HG03439 (cell line): ENCODE measurements around the gene GLOD4.
A peak's percentile ranks its signal among the peaks of the same experiment; 100 is the strongest.
"Not testable (repeated sequence)": the region's sequence is repeated elsewhere in the genome, so short reads cannot be mapped to it uniquely, and the experiment has no call there.

Experiments used
- ATAC-seq: cut with Tn5 transposase; IDR thresholded peaks from one replicate; pipeline ENCODE4 v1.9.1; 2021; ENCODE audit warnings: mild to moderate bottlenecking, moderate library complexity; ENCODE audit not compliant: unreplicated experiment

The GLOD4 gene

GRCh38 chr17:781805-782731, at the start of gene GLOD4, which contains the start of gene MRM3:
Gene GLOD4, minus strand, starts transcription at chr17:782280. Its CDS starts 25 bp downstream, at chr17:782255.
Gene MRM3, plus strand, starts transcription at chr17:782353. Its CDS starts 26 bp downstream, at chr17:782379.
- ATAC-seq, result peak; percentile 82

- no peak for ATAC-seq
Observed at GRCh38 chr17:830950-831349, 48.9 kb upstream of the GLOD4 start.

GRCh38 chr17:830381-830780, 48.3 kb upstream of the GLOD4 start:
- ATAC-seq, result no peak

GRCh38 chr17:829614-830013, 47.5 kb upstream of the GLOD4 start:
- ATAC-seq, result not testable (repeated sequence)

GRCh38 chr17:828761-829160, 46.7 kb upstream of the GLOD4 start:
- no peak for ATAC-seq

- no peak for ATAC-seq
Observed at GRCh38 chr17:826778-827177, 44.7 kb upstream of the GLOD4 start.

GRCh38 chr17:825216-825615, 43.1 kb upstream of the GLOD4 start:
- no peak for ATAC-seq

GRCh38 chr17:824378-824777, 42.3 kb upstream of the GLOD4 start:
- ATAC-seq, result no peak

GRCh38 chr17:823501-823902, 41.4 kb upstream of the GLOD4 start:
- no peak for ATAC-seq

- no peak for ATAC-seq
Observed at GRCh38 chr17:819251-819650, 37.2 kb upstream of the GLOD4 start.

GRCh38 chr17:814371-814770, 32.3 kb upstream of the GLOD4 start:
- ATAC-seq, result no peak

GRCh38 chr17:812638-813204, 30.6 kb upstream of the GLOD4 start:
- ATAC-seq, result no peak

- no peak for ATAC-seq
Observed at GRCh38 chr17:811051-811784, 29.1 kb upstream of the GLOD4 start.

- ATAC-seq, result no peak
Observed at GRCh38 chr17:807523-808294, 25.6 kb upstream of the GLOD4 start.

- no peak for ATAC-seq
Observed at GRCh38 chr17:806781-807522, 24.9 kb upstream of the GLOD4 start.

GRCh38 chr17:806346-806745, 24.3 kb upstream of the GLOD4 start:
- ATAC-seq, result no peak

- not testable (repeated sequence) for ATAC-seq
Observed at GRCh38 chr17:805886-806285, 23.8 kb upstream of the GLOD4 start.

- no peak for ATAC-seq
Observed at GRCh38 chr17:804541-805435, 22.7 kb upstream of the GLOD4 start.
